ENCODE measurements around the gene PLPPR4. TPM values are rescaled to one million over a fixed set of nuclear protein-coding genes. Genes with fewer than 3 reads are reported as not detected.

The PLPPR4 gene
- total and polyA plus RNA-seq, 4 donors: 0.02 to 0.61 (median 0.19) TPM

DNA sequence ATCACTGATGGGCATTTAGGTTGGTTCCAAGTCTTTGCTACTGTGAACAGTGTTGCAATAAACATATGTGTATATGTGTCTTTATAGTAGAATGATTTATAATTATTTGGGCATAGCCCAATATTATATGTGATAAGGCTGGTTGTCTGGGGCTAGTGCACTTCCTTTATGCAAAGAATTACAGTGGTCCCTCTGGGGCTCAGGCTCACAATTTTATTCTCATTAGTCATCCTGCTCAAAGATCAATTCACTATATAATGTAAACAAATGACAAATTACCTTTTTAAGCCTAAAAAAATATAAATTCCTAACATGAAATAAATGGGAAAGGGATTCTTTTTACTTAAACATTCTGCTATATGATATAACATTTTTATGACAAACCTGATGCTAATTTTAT, 5.0 kb downstream of the PLPPR4 start:
- DNase-seq (ENCODE audit: low spot score): no peak
- H3K27me3 ChIP-seq (ENCODE audit: control insufficient read depth in 4 of 4, insufficient read depth in 4 of 4, low read length in 3 of 4): no peaks in the 10 kb centered on the region
- peaks cover 0 to 6% (median 4%) of the 10 kb centered on the region in 4 donors for H3K4me1 ChIP-seq (ENCODE audit: control insufficient read depth in 4 of 4, insufficient read depth in 4 of 4, low read length in 3 of 4)
- TF ChIP-seq RXRA (IDR thresholded peaks at IDR 0.05): no peak
- no peak for TF ChIP-seq HNF4A (conservative IDR thresholded peaks at IDR 0.05)
- no peak for TF ChIP-seq GABPA (IDR thresholded peaks at IDR 0.05 in 1 of 2, conservative IDR thresholded peaks at IDR 0.05 in 1 of 2)
- TF ChIP-seq JUND (IDR thresholded peaks at IDR 0.05): no peak
- TF ChIP-seq, protein P1, sequence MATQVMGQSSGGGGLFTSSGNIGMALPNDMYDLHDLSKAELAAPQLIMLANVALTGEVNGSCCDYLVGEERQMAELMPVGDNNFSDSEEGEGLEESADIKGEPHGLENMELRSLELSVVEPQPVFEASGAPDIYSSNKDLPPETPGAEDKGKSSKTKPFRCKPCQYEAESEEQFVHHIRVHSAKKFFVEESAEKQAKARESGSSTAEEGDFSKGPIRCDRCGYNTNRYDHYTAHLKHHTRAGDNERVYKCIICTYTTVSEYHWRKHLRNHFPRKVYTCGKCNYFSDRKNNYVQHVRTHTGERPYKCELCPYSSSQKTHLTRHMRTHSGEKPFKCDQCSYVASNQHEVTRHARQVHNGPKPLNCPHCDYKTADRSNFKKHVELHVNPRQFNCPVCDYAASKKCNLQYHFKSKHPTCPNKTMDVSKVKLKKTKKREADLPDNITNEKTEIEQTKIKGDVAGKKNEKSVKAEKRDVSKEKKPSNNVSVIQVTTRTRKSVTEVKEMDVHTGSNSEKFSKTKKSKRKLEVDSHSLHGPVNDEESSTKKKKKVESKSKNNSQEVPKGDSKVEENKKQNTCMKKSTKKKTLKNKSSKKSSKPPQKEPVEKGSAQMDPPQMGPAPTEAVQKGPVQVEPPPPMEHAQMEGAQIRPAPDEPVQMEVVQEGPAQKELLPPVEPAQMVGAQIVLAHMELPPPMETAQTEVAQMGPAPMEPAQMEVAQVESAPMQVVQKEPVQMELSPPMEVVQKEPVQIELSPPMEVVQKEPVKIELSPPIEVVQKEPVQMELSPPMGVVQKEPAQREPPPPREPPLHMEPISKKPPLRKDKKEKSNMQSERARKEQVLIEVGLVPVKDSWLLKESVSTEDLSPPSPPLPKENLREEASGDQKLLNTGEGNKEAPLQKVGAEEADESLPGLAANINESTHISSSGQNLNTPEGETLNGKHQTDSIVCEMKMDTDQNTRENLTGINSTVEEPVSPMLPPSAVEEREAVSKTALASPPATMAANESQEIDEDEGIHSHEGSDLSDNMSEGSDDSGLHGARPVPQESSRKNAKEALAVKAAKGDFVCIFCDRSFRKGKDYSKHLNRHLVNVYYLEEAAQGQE (IDR thresholded peaks at IDR 0.05): no peak
- TF ChIP-seq, protein P2, sequence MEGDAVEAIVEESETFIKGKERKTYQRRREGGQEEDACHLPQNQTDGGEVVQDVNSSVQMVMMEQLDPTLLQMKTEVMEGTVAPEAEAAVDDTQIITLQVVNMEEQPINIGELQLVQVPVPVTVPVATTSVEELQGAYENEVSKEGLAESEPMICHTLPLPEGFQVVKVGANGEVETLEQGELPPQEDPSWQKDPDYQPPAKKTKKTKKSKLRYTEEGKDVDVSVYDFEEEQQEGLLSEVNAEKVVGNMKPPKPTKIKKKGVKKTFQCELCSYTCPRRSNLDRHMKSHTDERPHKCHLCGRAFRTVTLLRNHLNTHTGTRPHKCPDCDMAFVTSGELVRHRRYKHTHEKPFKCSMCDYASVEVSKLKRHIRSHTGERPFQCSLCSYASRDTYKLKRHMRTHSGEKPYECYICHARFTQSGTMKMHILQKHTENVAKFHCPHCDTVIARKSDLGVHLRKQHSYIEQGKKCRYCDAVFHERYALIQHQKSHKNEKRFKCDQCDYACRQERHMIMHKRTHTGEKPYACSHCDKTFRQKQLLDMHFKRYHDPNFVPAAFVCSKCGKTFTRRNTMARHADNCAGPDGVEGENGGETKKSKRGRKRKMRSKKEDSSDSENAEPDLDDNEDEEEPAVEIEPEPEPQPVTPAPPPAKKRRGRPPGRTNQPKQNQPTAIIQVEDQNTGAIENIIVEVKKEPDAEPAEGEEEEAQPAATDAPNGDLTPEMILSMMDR (IDR thresholded peaks at IDR 0.05; ENCODE audit: low read depth, low read length, missing input control): no peak
- TF ChIP-seq NR2F2 (IDR thresholded peaks at IDR 0.05): no peak
- TF ChIP-seq TAF1 (conservative IDR thresholded peaks at IDR 0.05): no peak
- no peaks in the 10 kb centered on the region for H3K36me3 ChIP-seq (ENCODE audit: control insufficient read depth in 4 of 4, insufficient read depth in 3 of 4, low read depth in 1 of 4, low read length in 3 of 4)
- peaks cover 0 to 4% (median 0%) of the 10 kb centered on the region in 4 donors for H3K9me3 ChIP-seq (ENCODE audit: control insufficient read depth in 4 of 4, low read length in 3 of 4)
- H3K27ac ChIP-seq (ENCODE audit: low read depth in 1 of 2, low read length in 2 of 2): no peak overlapping the region
- no peak overlapping the region for H3K4me3 ChIP-seq (ENCODE audit: low read depth in 1 of 3, low read length in 3 of 3)
- no peak overlapping the region for H3K9ac ChIP-seq (ENCODE audit: low read depth in 1 of 2, low read length in 2 of 2)

DNA sequence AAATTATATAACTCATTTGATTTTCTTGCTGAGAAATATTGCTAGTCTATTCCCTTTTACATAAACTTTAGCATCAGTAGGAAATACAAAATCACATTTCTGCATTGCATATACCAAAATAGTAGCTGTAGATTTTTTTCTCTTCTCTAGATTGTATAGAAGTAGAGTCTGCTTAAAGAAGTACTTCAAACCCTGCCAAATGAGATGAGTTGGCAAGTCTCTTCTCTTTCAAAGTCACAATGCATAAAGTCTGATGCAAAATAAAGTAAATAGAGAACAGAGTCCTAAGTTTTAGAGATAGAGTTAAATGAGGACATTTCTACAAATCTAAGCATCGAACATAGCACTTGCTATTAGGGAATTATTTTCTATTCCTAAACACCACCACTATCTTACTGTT, 6.4 kb downstream of the PLPPR4 start:
- peaks cover 0 to 4% (median 0%) of the 10 kb centered on the region in 4 donors for H3K9me3 ChIP-seq (ENCODE audit: control insufficient read depth in 4 of 4, low read length in 3 of 4)
- no peak overlapping the region for H3K4me3 ChIP-seq (ENCODE audit: low read depth in 1 of 3, low read length in 3 of 3)
- DNase-seq (ENCODE audit: low spot score): no peak
- H3K27ac ChIP-seq (ENCODE audit: low read depth in 1 of 2, low read length in 2 of 2): no peak overlapping the region
- no peak overlapping the region for H3K9ac ChIP-seq (ENCODE audit: low read depth in 1 of 2, low read length in 2 of 2)
- H3K4me1 ChIP-seq (ENCODE audit: control insufficient read depth in 4 of 4, insufficient read depth in 4 of 4, low read length in 3 of 4): no peaks in the 10 kb centered on the region
- no peaks in the 10 kb centered on the region for H3K27me3 ChIP-seq (ENCODE audit: control insufficient read depth in 4 of 4, insufficient read depth in 4 of 4, low read length in 3 of 4)
- H3K36me3 ChIP-seq (ENCODE audit: control insufficient read depth in 4 of 4, insufficient read depth in 3 of 4, low read depth in 1 of 4, low read length in 3 of 4): no peaks in the 10 kb centered on the region
- TF ChIP-seq HNF4G (IDR thresholded peaks at IDR 0.05) (no peak), RXRA (IDR thresholded peaks at IDR 0.05) (no peak), GABPA (IDR thresholded peaks at IDR 0.05 in 1 of 2, conservative IDR thresholded peaks at IDR 0.05 in 1 of 2) (no peak), TAF1 (conservative IDR thresholded peaks at IDR 0.05) (no peak), YY1 (IDR thresholded peaks at IDR 0.05) (no peak), RAD21 (IDR thresholded peaks at IDR 0.05) (no peak), FOXA2 (IDR thresholded peaks at IDR 0.05) (no peak), HNF4A (conservative IDR thresholded peaks at IDR 0.05) (no peak), FOXA1 (IDR thresholded peaks at IDR 0.05) (no peak), NR2F2 (IDR thresholded peaks at IDR 0.05) (no peak), EGR1 (IDR thresholded peaks at IDR 0.05; ENCODE audit: low read depth in 2 of 2) (no peak)
- TF ChIP-seq, protein P3, sequence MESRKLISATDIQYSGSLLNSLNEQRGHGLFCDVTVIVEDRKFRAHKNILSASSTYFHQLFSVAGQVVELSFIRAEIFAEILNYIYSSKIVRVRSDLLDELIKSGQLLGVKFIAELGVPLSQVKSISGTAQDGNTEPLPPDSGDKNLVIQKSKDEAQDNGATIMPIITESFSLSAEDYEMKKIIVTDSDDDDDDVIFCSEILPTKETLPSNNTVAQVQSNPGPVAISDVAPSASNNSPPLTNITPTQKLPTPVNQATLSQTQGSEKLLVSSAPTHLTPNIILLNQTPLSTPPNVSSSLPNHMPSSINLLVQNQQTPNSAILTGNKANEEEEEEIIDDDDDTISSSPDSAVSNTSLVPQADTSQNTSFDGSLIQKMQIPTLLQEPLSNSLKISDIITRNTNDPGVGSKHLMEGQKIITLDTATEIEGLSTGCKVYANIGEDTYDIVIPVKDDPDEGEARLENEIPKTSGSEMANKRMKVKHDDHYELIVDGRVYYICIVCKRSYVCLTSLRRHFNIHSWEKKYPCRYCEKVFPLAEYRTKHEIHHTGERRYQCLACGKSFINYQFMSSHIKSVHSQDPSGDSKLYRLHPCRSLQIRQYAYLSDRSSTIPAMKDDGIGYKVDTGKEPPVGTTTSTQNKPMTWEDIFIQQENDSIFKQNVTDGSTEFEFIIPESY (IDR thresholded peaks at IDR 0.05): no peak
- TF ChIP-seq, protein P1 (IDR thresholded peaks at IDR 0.05): no peak
- TF ChIP-seq, protein P4, sequence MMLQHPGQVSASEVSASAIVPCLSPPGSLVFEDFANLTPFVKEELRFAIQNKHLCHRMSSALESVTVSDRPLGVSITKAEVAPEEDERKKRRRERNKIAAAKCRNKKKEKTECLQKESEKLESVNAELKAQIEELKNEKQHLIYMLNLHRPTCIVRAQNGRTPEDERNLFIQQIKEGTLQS (IDR thresholded peaks at IDR 0.05): no peak
- TF ChIP-seq, protein P5, sequence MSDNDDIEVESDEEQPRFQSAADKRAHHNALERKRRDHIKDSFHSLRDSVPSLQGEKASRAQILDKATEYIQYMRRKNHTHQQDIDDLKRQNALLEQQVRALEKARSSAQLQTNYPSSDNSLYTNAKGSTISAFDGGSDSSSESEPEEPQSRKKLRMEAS (IDR thresholded peaks at IDR 0.05): no peak
- WGBS: 90% methylated on average over 1 of the region's 1 CpG

All from liver (tissue), 9 donors.